ENCODE measurements around the gene SUPV3L1. TPM values are rescaled to one million over a fixed set of nuclear protein-coding genes. Genes with fewer than 3 reads are reported as not detected.
"Not testable (repeated sequence)": the region's sequence is repeated elsewhere in the genome, so short reads cannot be mapped to it uniquely, and the experiment has no call there.

The SUPV3L1 gene
- total and polyA plus RNA-seq, 2 of the 8 experiments (the other 6 are each of a cell fraction or from before 2014, with no cell fraction given) = 34.6 to 45.6 TPM

DNA sequence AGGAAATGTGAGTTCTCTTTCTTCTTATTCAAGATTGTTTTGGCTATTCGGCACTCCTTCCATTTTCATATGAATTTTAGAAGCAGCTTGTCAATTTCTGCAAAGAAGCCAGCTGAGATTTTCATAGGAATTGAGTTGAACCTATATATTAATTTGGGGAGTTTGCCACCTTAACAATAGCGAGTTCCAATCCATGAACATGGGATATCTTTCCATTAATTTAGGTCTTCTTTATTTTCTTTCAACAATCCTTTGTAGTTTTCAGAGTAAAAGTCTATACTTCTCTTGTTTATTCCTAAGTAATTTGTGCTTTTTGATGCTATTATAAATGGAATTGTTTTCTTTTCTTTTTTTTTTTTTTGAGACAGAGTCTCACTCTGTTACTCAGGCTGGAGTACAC, 71.4 kb downstream of the SUPV3L1 start:
- POLR2A ChIA-PET (ENCODE audit: partially characterized antibody); H3K79me1 ChIP-seq (ENCODE audit: low read depth, low read length); H3K9me3 ChIP-seq (ENCODE audit: insufficient read depth in 2 of 2, low read depth in 1 of 2, low read length in 1 of 2); CTCF ChIA-PET (ENCODE audit: partially characterized antibody); H3K14ac ChIP-seq (ENCODE audit: insufficient read length); H3K79me2 ChIP-seq (ENCODE audit: control insufficient read depth in 1 of 2, insufficient read depth in 2 of 2, low read length in 2 of 2); H3K4ac ChIP-seq (replicated peaks; ENCODE audit: insufficient read length, low read depth, low read length); H2BK5ac ChIP-seq (ENCODE audit: low read depth, low read length); H3K4me2 ChIP-seq (ENCODE audit: insufficient read depth in 1 of 2, low read depth in 2 of 2, low read length in 2 of 2); H4K20me1 ChIP-seq (replicated peaks in 1 of 2; ENCODE audit: control insufficient read depth in 1 of 2, insufficient read depth in 2 of 2, low read length in 2 of 2); H2BK15ac ChIP-seq (ENCODE audit: low read length); H3K9ac ChIP-seq (replicated peaks in 1 of 4; ENCODE audit: extremely low read depth in 1 of 4, low read depth in 3 of 4, low read length in 3 of 4); H3K23me2 ChIP-seq (ENCODE audit: low read depth, low read length); H2BK12ac ChIP-seq (ENCODE audit: low read depth, low read length); H3K36me3 ChIP-seq (ENCODE audit: control insufficient read depth in 2 of 4, insufficient read depth in 4 of 4, low read length in 3 of 4); H2BK120ac ChIP-seq (replicated peaks; ENCODE audit: low read depth, low read length); H3K56ac ChIP-seq (replicated peaks; ENCODE audit: insufficient read length, low read depth, low read length); H3K18ac ChIP-seq (ENCODE audit: extremely low read depth, low read length); H4K8ac ChIP-seq (ENCODE audit: extremely low read depth, insufficient read depth, low read length); DNase-seq (ENCODE audit: low read depth in 1 of 2, low spot score in 2 of 2); H3K27ac ChIP-seq (ENCODE audit: low read depth, low read length); H3K4me1 ChIP-seq (replicated peaks in 1 of 4; ENCODE audit: control insufficient read depth in 3 of 4, insufficient read depth in 4 of 4, low read length in 3 of 4); H3K4me3 ChIP-seq (ENCODE audit: extremely low read depth in 1 of 4, insufficient read depth in 2 of 4, low read depth in 3 of 4, low read length in 4 of 4); FAIRE-seq; H4K91ac ChIP-seq (replicated peaks; ENCODE audit: insufficient read length, low read length); H3K27me3 ChIP-seq (replicated peaks in 1 of 4; ENCODE audit: control insufficient read depth in 3 of 4, extremely low read depth in 1 of 4, insufficient read depth in 3 of 4, low read length in 3 of 4); H4K5ac ChIP-seq (ENCODE audit: insufficient read length, low read depth, low read length); H2AK5ac ChIP-seq (ENCODE audit: low read depth, low read length); H2AFZ ChIP-seq (ENCODE audit: low read length); H3K23ac ChIP-seq (ENCODE audit: insufficient read length); H2BK20ac ChIP-seq (ENCODE audit: low read length): not testable (repeated sequence)
- WGBS, 2 experiments (ENCODE audit: extremely low coverage in 1 of 2, insufficient coverage in 1 of 2, insufficient read length in 1 of 2, insufficient replicate concordance in 2 of 2, low coverage in 1 of 2, low lambda C conversion rate in 2 of 2, missing lambda C conversion rate in 1 of 2) = 95% methylated on average over 2 of the region's 2 CpGs; no CpG with 5 or more reads in 1 of the 2 experiments

All from H1 (cell line).